Renal cortex interstitium (tissue), 15 donors: ENCODE measurements around the gene ETFB. TPM values are rescaled to one million over a fixed set of nuclear protein-coding genes. Genes with fewer than 3 reads are reported as not detected.
"Not testable (repeated sequence)": the region's sequence is repeated elsewhere in the genome, so short reads cannot be mapped to it uniquely, and the experiment has no call there.

Experiments used
- DNase-seq, 11 donors: peaks; one replicate each; pipeline ENCODE4 v3.0.0-alpha.2; 2013; ENCODE audit warnings: low read depth in 9 of 11, low spot score in 4 of 11; ENCODE audit errors: extremely low read depth in 1 of 11
- long read RNA-seq, 16 experiments: transcript quantifications; one replicate each; lab custom pipeline, GENCODE V29; 2026
- polyA plus RNA-seq, 3 donors: library from polyadenylated mRNA; unstranded; fragments of 120-200 nt; gene quantifications; one replicate each; pipeline ENCODE4 v1.2.1, GENCODE V29; 2013; ENCODE audit not compliant: insufficient read length in 3 of 3

Gene ETFB
- 100 to 1,000 TPM; 124 to 158 (median 140) TPM for polyA plus RNA-seq
- long read RNA-seq, donor 1, transcript ETFB-201 (6 exons, 900 nt), result major isoform, 105 of 167 reads
- long read RNA-seq, donor 1, transcript ETFB-202 (5 exons, 3,551 nt), result minor isoform, 7 of 167 reads
- long read RNA-seq, donor 1, partial matches to known transcripts, result 53 of 167 reads
- long read RNA-seq, donor 1, other reads (novel, unspliced or antisense), result 0 of 167 reads
- long read RNA-seq, donor 2, transcript ETFB-201 (6 exons, 900 nt), result major isoform, 91 of 166 reads
- long read RNA-seq, donor 2, transcript ETFB-202 (5 exons, 3,551 nt), result minor isoform, 11 of 166 reads
- long read RNA-seq, donor 2, partial matches to known transcripts, result 64 of 166 reads
- long read RNA-seq, donor 2, other reads (novel, unspliced or antisense), result 0 of 166 reads
- long read RNA-seq, donor 3, transcript ETFB-202 (5 exons, 3,551 nt), result minor isoform, 12 of 320 reads
- long read RNA-seq, donor 3, transcript ETFB-201 (6 exons, 900 nt), result major isoform, 178 of 320 reads
- long read RNA-seq, donor 3, partial matches to known transcripts, result 127 of 320 reads
- long read RNA-seq, donor 3, other reads (novel, unspliced or antisense), result 0 of 320 reads
- long read RNA-seq, donor 4, transcript ETFB-202 (5 exons, 3,551 nt), result minor isoform, 9 of 242 reads
- long read RNA-seq, donor 4, transcript ETFB-201 (6 exons, 900 nt), result major isoform, 138 of 242 reads
- long read RNA-seq, donor 4, partial matches to known transcripts, result 92 of 242 reads
- long read RNA-seq, donor 4, other reads (novel, unspliced or antisense), result 0 of 242 reads
- long read RNA-seq, donor 5, transcript ETFB-201 (6 exons, 900 nt), result major isoform, 218 of 397 reads
- long read RNA-seq, donor 5, transcript ETFB-203 (4 exons, 603 nt), result minor isoform, 10 of 397 reads
- long read RNA-seq, donor 5, transcript ETFB-202 (5 exons, 3,551 nt), result minor isoform, 9 of 397 reads
- long read RNA-seq, donor 5, partial matches to known transcripts, result 159 of 397 reads
- long read RNA-seq, donor 5, other reads (novel, unspliced or antisense), result 0 of 397 reads
- long read RNA-seq, donor 6, transcript ETFB-203 (4 exons, 603 nt), result minor isoform, 6 of 222 reads
- long read RNA-seq, donor 6, transcript ETFB-202 (5 exons, 3,551 nt), result minor isoform, 12 of 222 reads
- long read RNA-seq, donor 6, transcript ETFB-201 (6 exons, 900 nt), result major isoform, 102 of 222 reads
- long read RNA-seq, donor 6, partial matches to known transcripts, result 100 of 222 reads
- long read RNA-seq, donor 6, other reads (novel, unspliced or antisense), result 0 of 222 reads
- long read RNA-seq, donor 7, transcript ETFB-201 (6 exons, 900 nt), result major isoform, 144 of 306 reads
- long read RNA-seq, donor 7, transcript ETFB-202 (5 exons, 3,551 nt), result minor isoform, 12 of 306 reads
- long read RNA-seq, donor 7, partial matches to known transcripts, result 146 of 306 reads
- long read RNA-seq, donor 7, other reads (novel, unspliced or antisense), result 0 of 306 reads
- long read RNA-seq, donor 8, transcript ETFB-201 (6 exons, 900 nt), result major isoform, 242 of 452 reads
- long read RNA-seq, donor 8, transcript ETFB-202 (5 exons, 3,551 nt), result minor isoform, 18 of 452 reads
- long read RNA-seq, donor 8, transcript ETFB-203 (4 exons, 603 nt), result minor isoform, 11 of 452 reads
- long read RNA-seq, donor 8, partial matches to known transcripts, result 180 of 452 reads
- long read RNA-seq, donor 8, other reads (novel, unspliced or antisense), result 0 of 452 reads
- long read RNA-seq, donor 9, transcript ETFB-202 (5 exons, 3,551 nt), result minor isoform, 10 of 216 reads
- long read RNA-seq, donor 9, transcript ETFB-201 (6 exons, 900 nt), result major isoform, 111 of 216 reads
- long read RNA-seq, donor 9, partial matches to known transcripts, result 94 of 216 reads
- long read RNA-seq, donor 9, other reads (novel, unspliced or antisense), result 0 of 216 reads
- long read RNA-seq, donor 10, transcript ETFB-201 (6 exons, 900 nt), result major isoform, 124 of 280 reads
- long read RNA-seq, donor 10, transcript ETFB-202 (5 exons, 3,551 nt), result minor isoform, 14 of 280 reads
- long read RNA-seq, donor 10, partial matches to known transcripts, result 140 of 280 reads
- long read RNA-seq, donor 10, other reads (novel, unspliced or antisense), result 0 of 280 reads
- long read RNA-seq, donor 11, transcript ETFB-201 (6 exons, 900 nt), result major isoform, 115 of 176 reads
- long read RNA-seq, donor 11, partial matches to known transcripts, result 54 of 176 reads
- long read RNA-seq, donor 11, other reads (novel, unspliced or antisense), result 0 of 176 reads
- long read RNA-seq, donor 12, transcript ETFB-201 (6 exons, 900 nt), result major isoform, 53 of 95 reads
- long read RNA-seq, donor 12, partial matches to known transcripts, result 42 of 95 reads
- long read RNA-seq, donor 12, other reads (novel, unspliced or antisense), result 0 of 95 reads
- long read RNA-seq, donor 13, transcript ETFB-201 (6 exons, 900 nt), result major isoform, 197 of 379 reads
- long read RNA-seq, donor 13, transcript ETFB-202 (5 exons, 3,551 nt), result minor isoform, 25 of 379 reads
- long read RNA-seq, donor 13, partial matches to known transcripts, result 154 of 379 reads
- long read RNA-seq, donor 13, other reads (novel, unspliced or antisense), result 0 of 379 reads
- long read RNA-seq, donor 14, transcript ETFB-201 (6 exons, 900 nt), result major isoform, 91 of 161 reads
- long read RNA-seq, donor 14, transcript ETFB-202 (5 exons, 3,551 nt), result minor isoform, 6 of 161 reads
- long read RNA-seq, donor 14, partial matches to known transcripts, result 60 of 161 reads
- long read RNA-seq, donor 14, other reads (novel, unspliced or antisense), result 0 of 161 reads
- long read RNA-seq, donor 15, transcript ETFB-201 (6 exons, 900 nt), result major isoform, 65 of 131 reads
- long read RNA-seq, donor 15, partial matches to known transcripts, result 62 of 131 reads
- long read RNA-seq, donor 15, other reads (novel, unspliced or antisense), result 0 of 131 reads
- long read RNA-seq, donor 16, transcript ETFB-202 (5 exons, 3,551 nt), result minor isoform, 13 of 535 reads
- long read RNA-seq, donor 16, transcript ETFB-201 (6 exons, 900 nt), result major isoform, 304 of 535 reads
- long read RNA-seq, donor 16, transcript ETFB-203 (4 exons, 603 nt), result minor isoform, 13 of 535 reads
- long read RNA-seq, donor 16, partial matches to known transcripts, result 199 of 535 reads
- long read RNA-seq, donor 16, other reads (novel, unspliced or antisense), result 5 of 535 reads

GRCh38 chr19:51365965-51366388 is at the start of gene ETFB:
ETFB (minus strand) TSS chr19:51366388; CDS start chr19:51366326, 62 bp downstream.
- DNase-seq, result no peak

GRCh38 chr19:51415187-51415586 is 49.0 kb upstream of the ETFB start:
- DNase-seq, result no peak

DNA sequence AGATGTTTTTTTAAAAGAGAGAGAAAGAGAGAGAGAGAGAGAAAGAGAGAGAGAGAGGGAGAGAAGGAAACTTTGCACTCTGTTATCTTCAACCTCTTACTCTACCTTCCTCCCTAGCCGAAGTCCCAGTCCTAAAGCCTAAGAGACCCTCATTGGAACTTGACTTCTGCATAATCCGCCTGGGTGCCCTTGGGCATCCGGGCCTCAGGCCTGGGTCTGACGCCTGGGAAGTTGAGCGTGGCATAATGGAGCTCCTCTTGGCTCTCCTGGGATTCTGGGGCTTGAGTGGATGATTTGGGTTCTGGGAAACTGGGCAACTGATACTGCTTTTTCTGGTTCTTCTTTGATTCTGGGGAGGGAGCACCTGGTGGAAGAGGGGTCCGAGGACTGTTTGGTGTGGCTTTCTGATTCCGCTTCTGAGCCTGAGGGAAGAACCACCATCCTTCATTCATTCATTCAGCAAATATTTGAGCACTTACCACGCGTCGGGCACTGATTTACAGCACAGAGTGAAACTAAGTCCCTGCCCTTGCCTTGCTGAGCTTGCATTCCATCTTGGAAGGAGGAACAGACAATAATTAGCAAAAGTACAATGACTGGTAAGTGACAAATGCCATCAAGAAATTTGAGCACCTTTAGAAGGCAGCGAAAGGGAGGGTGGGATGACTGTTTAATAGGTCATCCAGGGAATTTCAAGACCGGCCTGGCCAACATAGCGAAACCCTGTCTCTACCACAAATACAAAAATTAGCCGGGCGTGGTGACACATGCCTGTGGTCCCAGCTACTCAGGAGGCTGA is 45.0 kb upstream of the ETFB start:
- DNase-seq, result no peak

- no peak for DNase-seq
Measured at GRCh38 chr19:51407511-51408131, 41.4 kb upstream of the ETFB start.

GRCh38 chr19:51402117-51402516 is 35.9 kb upstream of the ETFB start:
- no peak for DNase-seq

DNA sequence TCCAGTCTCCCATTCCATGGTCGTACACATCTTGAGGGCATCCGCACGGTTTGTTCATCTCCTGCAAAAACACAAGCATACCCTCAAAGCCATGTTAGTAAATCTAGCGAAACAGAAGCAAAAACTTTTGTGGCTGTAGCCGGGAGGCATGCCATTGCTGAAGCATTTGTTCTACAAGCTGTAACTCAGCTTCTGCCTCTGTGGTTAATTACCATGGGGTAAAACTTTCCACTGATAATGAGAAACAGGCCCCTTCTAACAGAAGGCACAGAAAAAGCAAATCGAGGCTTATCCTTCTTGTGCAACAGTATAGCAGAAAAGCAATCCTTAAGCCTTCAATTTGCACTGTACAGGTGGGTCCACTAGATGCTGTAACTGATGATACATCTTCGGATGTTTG is 33.7 kb upstream of the ETFB start:
- not testable (repeated sequence) for DNase-seq

DNA sequence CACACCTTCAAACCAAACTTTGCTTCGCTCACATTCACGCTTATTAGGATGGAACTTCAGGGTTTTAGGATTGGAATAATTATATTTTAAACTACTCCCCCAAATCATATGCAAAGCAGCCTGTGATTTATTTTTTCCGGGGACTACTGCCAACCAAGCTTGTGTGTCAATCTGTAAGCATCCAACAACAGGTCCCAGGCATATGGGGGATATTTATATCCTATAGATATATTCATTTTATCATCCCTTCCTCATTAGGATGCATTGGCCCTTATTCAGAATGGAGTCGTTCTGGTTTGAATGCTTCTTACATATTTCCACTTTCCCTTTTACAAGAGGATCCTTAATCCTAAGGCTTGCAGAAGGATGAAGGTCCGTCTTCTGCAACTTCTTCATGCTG is 33.0 kb upstream of the ETFB start:
- no peak for DNase-seq

DNA sequence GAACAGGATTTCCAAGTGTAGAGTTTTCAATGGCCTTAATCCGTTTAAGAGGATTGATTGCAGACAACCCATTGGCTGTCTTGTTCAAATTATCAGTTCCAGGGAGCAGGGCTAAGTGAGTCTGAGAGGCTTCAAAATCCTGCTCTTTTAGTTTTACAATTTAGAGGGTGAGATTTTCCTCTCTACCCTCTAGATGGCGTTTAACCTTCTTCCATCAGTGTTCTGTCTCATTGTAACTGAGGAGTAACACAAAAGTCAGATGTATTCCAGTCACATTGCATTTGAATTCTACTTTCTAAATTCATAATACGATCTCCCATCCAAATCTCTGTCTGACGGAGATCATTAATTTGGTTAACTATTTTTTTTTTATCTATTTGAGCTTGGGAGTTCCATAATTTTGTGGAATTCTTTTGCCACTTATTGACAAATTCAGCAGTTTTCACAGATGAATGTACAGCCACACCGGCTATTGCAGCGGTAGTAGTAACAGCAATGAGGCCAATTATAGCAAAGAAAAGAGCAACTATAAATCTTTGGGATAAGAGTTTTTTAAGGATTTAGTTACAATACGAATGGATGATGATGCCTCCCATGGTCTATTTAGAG is 32.0 kb upstream of the ETFB start:
- no peak for DNase-seq

GRCh38 chr19:51397453-51397852 is 31.3 kb upstream of the ETFB start:
- DNase-seq, result not testable (repeated sequence)

DNA sequence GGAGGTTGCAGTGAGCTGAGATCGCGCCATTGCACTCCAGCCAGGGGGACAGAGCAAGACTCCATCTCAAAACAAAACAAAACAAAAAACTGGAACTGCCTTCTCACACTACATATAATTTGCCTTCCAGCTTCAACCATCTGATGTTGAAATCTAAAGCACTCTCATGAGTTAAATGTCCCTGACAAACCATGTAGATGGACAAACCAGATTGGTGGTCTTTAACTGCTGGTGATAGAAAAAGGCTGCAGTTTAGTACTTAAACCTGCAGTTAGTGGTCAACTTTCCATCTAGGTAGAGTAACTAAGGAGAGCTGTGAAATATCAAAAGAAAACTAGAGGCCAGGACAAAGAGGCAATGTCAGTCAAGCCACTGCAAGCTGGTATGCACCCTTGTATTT is 30.0 kb upstream of the ETFB start:
- no peak for DNase-seq

DNA sequence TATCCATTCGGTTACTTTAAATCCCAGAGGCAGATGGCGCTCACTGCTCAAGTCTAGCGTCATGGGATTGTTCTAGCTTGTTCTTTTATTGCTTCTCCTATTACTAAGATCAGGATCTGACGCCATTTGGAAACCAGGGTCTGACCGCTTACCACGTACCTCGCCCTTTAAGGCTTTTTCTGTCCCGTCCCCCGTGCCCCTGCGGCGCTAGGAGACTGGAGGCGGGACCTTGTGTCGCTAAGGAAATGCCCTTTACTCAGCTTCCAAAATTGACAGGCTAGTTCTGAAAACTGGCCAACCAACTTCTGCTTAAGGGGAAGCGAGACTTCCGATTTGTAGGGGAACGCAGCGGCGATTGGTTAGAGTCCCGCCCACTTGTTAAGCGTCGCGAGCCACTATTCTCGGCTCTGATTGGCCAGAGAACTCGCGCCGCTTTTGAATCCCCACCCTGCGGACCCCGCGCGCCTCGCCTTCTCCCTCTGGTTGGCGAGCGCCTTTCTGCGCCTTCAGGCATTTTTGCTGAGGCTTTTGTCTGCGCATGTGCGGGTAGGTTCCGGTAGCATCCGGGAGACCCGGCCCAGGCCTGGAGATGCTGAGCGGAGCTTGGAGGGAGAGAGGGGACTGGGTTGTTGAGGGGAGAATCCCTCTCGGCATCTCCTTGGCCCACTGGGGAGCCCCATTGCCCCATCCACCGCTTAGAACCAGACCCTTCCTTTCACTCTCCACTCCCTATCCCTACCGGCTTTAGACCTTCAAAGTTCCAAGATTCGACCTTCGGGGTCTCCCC is 28.1 kb upstream of the ETFB start:
- peak; percentile 91 to 99 (median 96) for DNase-seq

DNA sequence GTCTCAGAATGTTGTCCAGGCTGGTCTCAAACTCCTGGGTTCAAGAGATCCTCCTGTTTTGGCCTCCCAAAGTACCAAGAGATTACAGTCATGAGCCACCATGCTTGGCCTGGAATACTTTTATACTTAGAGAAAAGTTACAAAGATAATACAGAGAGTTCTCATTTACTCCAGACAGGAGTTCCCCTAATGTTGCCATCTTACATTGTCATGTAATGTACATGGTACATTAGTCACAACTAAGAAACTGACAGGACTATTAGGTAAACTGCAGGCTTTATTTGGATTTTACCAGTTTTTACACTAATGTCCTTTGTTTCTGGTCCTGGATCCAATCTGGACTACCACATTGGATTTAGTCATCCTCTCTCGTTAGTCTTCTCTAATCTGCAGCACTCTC is 26.5 kb upstream of the ETFB start:
- no peak for DNase-seq

DNA sequence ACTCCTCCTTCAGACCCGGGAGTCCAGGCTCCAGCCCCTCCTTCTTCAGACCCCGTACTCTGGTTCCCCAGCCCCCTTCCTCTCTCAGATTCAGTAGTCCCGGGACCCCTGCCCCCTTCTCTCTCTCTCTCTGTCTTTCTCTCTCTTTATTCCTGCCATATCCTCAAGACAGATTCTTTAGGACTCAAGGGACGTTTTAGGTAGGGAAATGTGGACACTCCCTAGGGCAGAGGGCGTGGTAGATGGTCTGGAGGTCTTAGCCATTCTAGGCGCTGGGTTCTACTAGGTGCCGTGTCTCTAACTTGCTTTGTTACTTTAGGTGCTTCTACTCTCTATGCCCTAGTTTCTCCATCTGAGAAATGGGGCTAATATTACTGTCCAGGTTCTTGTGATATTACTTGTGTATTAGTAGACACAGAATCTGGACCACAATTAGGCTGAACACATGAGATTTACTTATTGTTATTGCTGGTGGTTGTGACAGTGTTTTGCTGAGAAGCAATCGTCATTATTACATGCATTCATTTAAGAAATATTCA is 25.0 kb upstream of the ETFB start:
- DNase-seq, result no peak
